Neuronal stem cell (in vitro differentiated cells): Measurements from ENCODE around the gene MATN1.
A peak's percentile ranks its signal among the peaks of the same experiment; 100 is the strongest.

Experiments used
- DNase-seq: peaks from one replicate; pipeline ENCODE4 v3.0.0-alpha.2; 2013; ENCODE audit warnings: low spot score
- H2AFZ ChIP-seq: one replicate; pipeline ENCODE4 v1.6.1; 2013; ENCODE audit warnings: mild to moderate bottlenecking, low read length, inconsistent platforms
- H2AK5ac ChIP-seq: 2 replicates; pipeline ENCODE4 v1.6.1; 2013; ENCODE audit warnings: low read depth, mild to moderate bottlenecking, inconsistent platforms, low read length, moderate library complexity, mixed read lengths
- H2BK120ac ChIP-seq: 2 replicates; pipeline ENCODE4 v1.6.1; 2013; ENCODE audit warnings: low read depth, mild to moderate bottlenecking, inconsistent platforms, low read length, moderate library complexity, mixed read lengths
- H2BK12ac ChIP-seq: one replicate; pipeline ENCODE4 v1.6.1; 2013; ENCODE audit warnings: low read length, inconsistent platforms
- H2BK15ac ChIP-seq: 2 replicates; pipeline ENCODE4 v1.6.1; 2013; ENCODE audit warnings: mild to moderate bottlenecking, low read length, inconsistent platforms, mixed read lengths
- H2BK5ac ChIP-seq: one replicate; pipeline ENCODE4 v1.6.1; 2013; ENCODE audit warnings: inconsistent platforms, mild to moderate bottlenecking, low read length, moderate library complexity
- H3K14ac ChIP-seq: one replicate; pipeline ENCODE4 v1.6.1; 2013; ENCODE audit warnings: low read length, inconsistent platforms
- H3K18ac ChIP-seq: 2 replicates; pipeline ENCODE4 v1.6.1; 2013; ENCODE audit warnings: low read length, inconsistent platforms
- H3K23ac ChIP-seq: 2 replicates; pipeline ENCODE4 v1.6.1; 2013; ENCODE audit warnings: low read depth, mild to moderate bottlenecking, mixed read lengths, low read length, inconsistent platforms; ENCODE audit not compliant: poor library complexity
- H3K27ac ChIP-seq: replicated peaks from 3 replicates; pipeline ENCODE4 v1.5.1; 2013; ENCODE audit warnings: low read length, inconsistent platforms
- H3K27me3 ChIP-seq, 3 experiments: 2 replicates each; pipeline ENCODE4 v1.6.1; 2013; ENCODE audit warnings: low read length in 3 of 3, mild to moderate bottlenecking in 2 of 3, inconsistent platforms in 1 of 3, low read depth in 1 of 3, mixed read lengths in 1 of 3, moderate library complexity in 1 of 3; ENCODE audit not compliant: control insufficient read depth in 3 of 3, insufficient read depth in 3 of 3
- H3K36me3 ChIP-seq, 2 donors: replicated peaks in 1 of 2; 2 replicates each; pipeline ENCODE4 v1.6.1; 2013; ENCODE audit warnings: low read length in 2 of 2; ENCODE audit not compliant: control insufficient read depth in 2 of 2, insufficient read depth in 2 of 2
- H3K4ac ChIP-seq: 2 replicates; pipeline ENCODE4 v1.6.1; 2013; ENCODE audit warnings: inconsistent platforms, mild to moderate bottlenecking, low read length, moderate library complexity
- H3K4me1 ChIP-seq, 2 donors: 1 replicate in 1 of 2; 2 replicates in 1 of 2; pipeline ENCODE4 v1.6.1; 2013; ENCODE audit warnings: low read length in 2 of 2, low read depth in 1 of 2; ENCODE audit not compliant: control insufficient read depth in 2 of 2, insufficient read depth in 1 of 2
- H3K4me2 ChIP-seq: one replicate; pipeline ENCODE4 v1.6.1; 2013; ENCODE audit warnings: mild to moderate bottlenecking, low read length, inconsistent platforms; ENCODE audit not compliant: insufficient read depth, poor library complexity, severe bottlenecking
- H3K4me3 ChIP-seq, 2 donors: 2 replicates each; pipeline ENCODE4 v1.5.1; 2013; ENCODE audit warnings: low read length in 2 of 2, mild to moderate bottlenecking in 2 of 2, inconsistent platforms in 1 of 2, moderate library complexity in 1 of 2
- H3K79me1 ChIP-seq: one replicate; pipeline ENCODE4 v1.6.1; 2013; ENCODE audit warnings: low read depth, mild to moderate bottlenecking, inconsistent platforms, low read length, moderate library complexity
- H3K9ac ChIP-seq: one replicate; pipeline ENCODE4 v1.6.1; 2013; ENCODE audit warnings: mild to moderate bottlenecking, low read depth, low read length, inconsistent platforms; ENCODE audit not compliant: poor library complexity
- H3K9me3 ChIP-seq, 2 donors: replicated peaks in 1 of 2; 2 replicates each; pipeline versions ENCODE3 to v1.6.1; 2013; ENCODE audit warnings: low read length in 2 of 2, mild to moderate bottlenecking in 2 of 2, inconsistent platforms in 1 of 2, low read depth in 1 of 2, mixed read lengths in 1 of 2, moderate library complexity in 1 of 2; ENCODE audit not compliant: control insufficient read depth in 2 of 2, insufficient read depth in 1 of 2
- H4K8ac ChIP-seq: one replicate; pipeline ENCODE4 v1.6.1; 2013; ENCODE audit warnings: low read depth, mild to moderate bottlenecking, inconsistent platforms, low read length, moderate library complexity
- H4K91ac ChIP-seq: one replicate; pipeline ENCODE4 v1.6.1; 2013; ENCODE audit warnings: low read length, low read depth, mild to moderate bottlenecking, inconsistent platforms; ENCODE audit not compliant: poor library complexity
- WGBS, 2 donors: extraction: QIAGEN DNeasy Blood & Tissue Kit; methylation state at CpG; one replicate each; pipeline ENCODE4 v1.1.7; 2013; ENCODE audit warnings: missing lambda C conversion rate in 2 of 2, mixed read lengths in 1 of 2; ENCODE audit not compliant: insufficient read length in 2 of 2, insufficient replicate concordance in 1 of 2; ENCODE audit errors: extremely low coverage in 2 of 2; 5-methylcytosine and 5-hydroxymethylcytosine counted together

MATN1 gene

DNA sequence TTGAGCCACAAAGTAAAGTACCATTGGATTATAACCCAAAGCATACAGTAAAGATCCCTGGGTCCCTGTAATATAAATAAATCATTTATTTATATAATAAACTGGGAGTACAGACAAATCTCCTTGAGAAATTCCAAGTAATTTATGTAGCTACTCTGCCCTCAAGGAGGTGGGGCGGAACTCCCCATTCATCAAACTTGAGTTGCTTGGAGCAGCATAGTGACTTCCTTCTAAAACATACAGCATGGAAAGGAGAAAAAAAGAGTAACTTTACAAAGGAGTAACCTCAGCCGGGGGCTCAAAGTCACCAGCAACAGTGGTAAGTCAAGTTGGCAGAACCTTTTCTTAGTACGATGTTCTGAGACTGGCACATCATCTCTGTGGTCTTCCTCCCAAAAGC lies 29.7 kb upstream of the MATN1 start:
- no peak overlapping the region for H2AFZ ChIP-seq
- no peak overlapping the region for H3K27ac ChIP-seq
- H3K14ac ChIP-seq: no peak overlapping the region
- H2BK120ac ChIP-seq: no peak overlapping the region
- no peak overlapping the region for H2BK5ac ChIP-seq
- no peak overlapping the region for H3K23ac ChIP-seq
- no peak overlapping the region for H4K91ac ChIP-seq
- H3K4me3 ChIP-seq: no peak overlapping the region
- no peak for DNase-seq
- peaks cover 2% of the 10 kb centered on the region for H3K79me1 ChIP-seq
- no peaks in the 10 kb centered on the region for H3K9me3 ChIP-seq
- no peak overlapping the region for H3K9ac ChIP-seq
- no peaks in the 10 kb centered on the region for H3K36me3 ChIP-seq
- peaks cover 8% of the 10 kb centered on the region in 2 donors for H3K4me1 ChIP-seq
- H2BK12ac ChIP-seq: no peak overlapping the region
- no CpG with 5 or more reads among the region's 3 CpGs for WGBS, 2 donors
- no peak overlapping the region for H3K4ac ChIP-seq
- H2AK5ac ChIP-seq: no peak overlapping the region
- H3K4me2 ChIP-seq: no peak overlapping the region
- no peaks in the 10 kb centered on the region for H3K27me3 ChIP-seq
- H3K18ac ChIP-seq: no peak overlapping the region
- no peak overlapping the region for H2BK15ac ChIP-seq
- H4K8ac ChIP-seq: no peak overlapping the region

DNA sequence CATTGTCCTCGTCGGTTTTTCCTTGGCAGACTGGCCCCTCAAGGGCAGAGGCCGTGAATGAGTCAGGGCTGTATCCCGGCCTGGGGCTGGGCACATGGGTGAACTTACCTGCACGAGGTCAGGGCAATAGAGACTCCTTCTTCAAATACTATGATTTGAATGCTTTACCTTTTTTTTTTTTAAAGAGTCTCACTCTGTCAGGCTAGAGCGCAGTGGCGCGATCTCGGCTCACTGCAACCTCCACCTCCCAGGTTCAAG lies 29.2 kb upstream of the MATN1 start:
- H2AK5ac ChIP-seq: peak overlapping the region; percentile 23
- no peak overlapping the region for H3K4me3 ChIP-seq
- no peaks in the 10 kb centered on the region for H3K36me3 ChIP-seq
- H3K4me2 ChIP-seq: no peak overlapping the region
- no peak overlapping the region for H4K91ac ChIP-seq
- WGBS, 2 donors: no CpG with 5 or more reads among the region's 9 CpGs
- H2BK5ac ChIP-seq: no peak overlapping the region
- peak overlapping the region; percentile 13 for H3K9ac ChIP-seq
- H2BK120ac ChIP-seq: no peak overlapping the region
- no peak overlapping the region for H3K14ac ChIP-seq
- no peak overlapping the region for H4K8ac ChIP-seq
- H3K4ac ChIP-seq: no peak overlapping the region
- H3K27me3 ChIP-seq: no peaks in the 10 kb centered on the region
- H3K4me1 ChIP-seq: peaks cover 11 to 13% of the 10 kb centered on the region in 2 donors
- no peak overlapping the region for H2BK12ac ChIP-seq
- H3K79me1 ChIP-seq: peaks cover 2% of the 10 kb centered on the region
- no peak for DNase-seq
- H2BK15ac ChIP-seq: peak overlapping the region; percentile 61
- H3K23ac ChIP-seq: no peak overlapping the region
- no peak overlapping the region for H3K18ac ChIP-seq
- H3K27ac ChIP-seq: no peak overlapping the region
- no peaks in the 10 kb centered on the region for H3K9me3 ChIP-seq
- H2AFZ ChIP-seq: no peak overlapping the region

DNA sequence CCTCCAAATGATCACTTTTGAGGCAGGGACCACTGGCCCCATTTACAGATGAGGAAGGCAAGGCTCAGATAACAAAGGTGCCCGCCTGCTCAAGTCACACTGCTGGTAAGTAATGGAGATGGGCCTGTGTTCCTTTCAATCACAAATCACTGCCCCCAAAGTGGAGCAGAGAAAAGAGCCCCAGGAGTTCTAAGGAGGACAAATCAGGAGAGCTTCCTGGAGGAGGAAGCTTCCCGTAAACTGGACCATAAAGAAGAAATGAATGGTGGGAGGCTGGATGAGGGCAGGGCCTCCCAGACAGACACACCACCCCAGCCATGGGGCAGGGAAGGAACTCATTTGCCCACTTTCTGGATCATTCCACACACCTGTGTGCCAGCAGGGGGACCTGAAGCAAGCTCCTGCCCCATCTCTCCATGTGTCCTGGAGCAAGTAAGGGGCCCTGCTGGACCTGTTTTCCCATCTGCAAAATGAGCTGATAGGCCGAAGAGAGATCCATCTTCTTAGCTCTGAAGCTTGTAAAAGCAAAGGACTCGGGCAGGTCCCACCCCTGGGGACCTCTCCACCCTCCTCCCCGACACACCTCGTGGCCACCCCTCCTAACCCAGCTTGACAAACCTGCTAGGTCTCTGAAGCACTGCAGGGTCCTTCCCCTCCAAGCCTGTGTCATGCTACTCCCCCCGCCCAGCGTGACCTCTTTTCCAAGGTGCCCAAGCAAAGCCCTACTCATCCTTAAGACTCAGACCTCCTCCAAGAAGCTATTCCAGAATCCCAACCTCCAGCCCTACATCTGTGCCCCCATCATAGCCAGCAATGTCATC lies 28.7 kb upstream of the MATN1 start:
- no CpG with 5 or more reads among the region's 8 CpGs for WGBS, 2 donors
- no peaks in the 10 kb centered on the region for H3K9me3 ChIP-seq
- no peak overlapping the region for H4K8ac ChIP-seq
- no peak overlapping the region for H3K23ac ChIP-seq
- H3K27me3 ChIP-seq: no peaks in the 10 kb centered on the region
- H3K18ac ChIP-seq: peak overlapping the region; percentile 60
- no peak for DNase-seq
- H3K14ac ChIP-seq: no peak overlapping the region
- no peak overlapping the region for H3K4me3 ChIP-seq
- peak overlapping the region; percentile 23 for H2AK5ac ChIP-seq
- no peaks in the 10 kb centered on the region for H3K36me3 ChIP-seq
- H3K9ac ChIP-seq: peak overlapping the region; percentile 50
- H3K4me2 ChIP-seq: no peak overlapping the region
- no peak overlapping the region for H2BK5ac ChIP-seq
- peak overlapping the region; percentile 61 for H2BK15ac ChIP-seq
- no peak overlapping the region for H3K4ac ChIP-seq
- no peak overlapping the region for H2AFZ ChIP-seq
- peak overlapping the region; percentile 63 for H2BK12ac ChIP-seq
- H4K91ac ChIP-seq: no peak overlapping the region
- H3K79me1 ChIP-seq: peaks cover 2% of the 10 kb centered on the region
- H3K27ac ChIP-seq: no peak overlapping the region
- no peak overlapping the region for H2BK120ac ChIP-seq
- H3K4me1 ChIP-seq: peaks cover 11 to 12% of the 10 kb centered on the region in 2 donors

DNA sequence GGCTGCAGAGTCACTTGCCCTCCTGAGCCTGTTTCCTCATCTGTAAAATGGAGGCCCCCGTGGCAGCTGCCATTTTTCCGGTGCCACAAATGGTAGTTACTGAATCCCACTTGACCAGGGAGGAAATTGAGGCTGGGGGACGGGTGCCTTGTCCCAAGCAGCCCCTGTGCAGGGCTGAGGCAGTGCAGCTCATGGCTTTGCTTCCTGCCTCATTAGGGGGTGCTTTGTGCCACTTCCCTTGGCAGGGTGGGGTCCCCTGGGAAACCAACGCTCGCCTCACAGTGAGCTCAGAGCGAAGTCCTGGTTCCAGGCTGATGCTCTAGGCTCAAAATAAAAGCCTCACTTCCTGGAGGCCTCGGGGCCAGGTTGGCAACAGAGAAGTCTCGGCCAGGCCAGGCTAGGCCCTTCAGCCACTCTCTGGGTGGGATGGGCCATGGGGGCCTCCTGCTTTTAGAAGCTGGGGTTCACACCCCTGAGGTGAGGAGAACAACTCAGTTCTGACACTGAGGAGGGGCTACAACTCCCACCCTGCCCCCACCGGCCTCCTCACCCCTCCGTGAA lies 27.4 kb upstream of the MATN1 start:
- no peak overlapping the region for H4K91ac ChIP-seq
- no peak overlapping the region for H3K4ac ChIP-seq
- no peak overlapping the region for H3K9ac ChIP-seq
- DNase-seq: no peak
- peak overlapping the region; percentile 30 for H2BK15ac ChIP-seq
- H3K36me3 ChIP-seq: no peaks in the 10 kb centered on the region
- peak overlapping the region; percentile 86 for H2BK12ac ChIP-seq
- H3K4me1 ChIP-seq: peaks cover 7 to 11% of the 10 kb centered on the region in 2 donors
- peak overlapping the region; percentile 77 for H3K18ac ChIP-seq
- peak overlapping the region; percentile 58 for H2BK120ac ChIP-seq
- H3K4me3 ChIP-seq: no peak overlapping the region
- H3K9me3 ChIP-seq: no peaks in the 10 kb centered on the region
- H4K8ac ChIP-seq: no peak overlapping the region
- H2AK5ac ChIP-seq: peak overlapping the region; percentile 32
- H2AFZ ChIP-seq: peak overlapping the region; percentile 13
- no CpG with 5 or more reads among the region's 10 CpGs for WGBS, 2 donors
- H3K14ac ChIP-seq: peak overlapping the region; percentile 50
- H3K27ac ChIP-seq: no peak overlapping the region
- no peaks in the 10 kb centered on the region for H3K27me3 ChIP-seq
- H3K23ac ChIP-seq: no peak overlapping the region
- H3K79me1 ChIP-seq: peaks cover 2% of the 10 kb centered on the region
- H3K4me2 ChIP-seq: no peak overlapping the region
- H2BK5ac ChIP-seq: no peak overlapping the region
